Panc1 (cell line): ENCODE measurements around the gene C16orf74.

Source experiments
- CTCF ChIP-seq: fragments of 450-650 bp; IDR thresholded peaks from 2 replicates; pipeline ENCODE4 v1.5.1; 2017; ENCODE audit warnings: mild to moderate bottlenecking
- POLR2AphosphoS5 ChIP-seq: IDR thresholded peaks from 2 replicates; pipeline ENCODE4 v1.6.1; 2012; ENCODE audit warnings: mild to moderate bottlenecking, low read depth, low read length, moderate library complexity
- SIN3A ChIP-seq: IDR thresholded peaks from 2 replicates; pipeline ENCODE4 v1.6.1; 2012; ENCODE audit warnings: low read depth, mild to moderate bottlenecking, low read length, moderate library complexity, borderline replicate concordance; ENCODE audit not compliant: insufficient read depth

GRCh38 chr16:85707528-85708095 lies 43.3 kb downstream of the C16orf74 start:
- TF ChIP-seq CTCF (no peak), SIN3A (no peak), POLR2AphosphoS5 (no peak)
